CD4-positive, alpha-beta T cell treated with Interleukin-12 subunit alpha and Interleukin-12 subunit beta, for 1 hour (primary cell): ENCODE data around the gene SLC17A5.
"Not testable (repeated sequence)": the region's sequence is repeated elsewhere in the genome, so short reads cannot be mapped to it uniquely, and the experiment has no call there.

Experiments used
- DNase-seq: peaks from one replicate; pipeline ENCODE4 v3.0.0-alpha.2; 2020

SLC17A5 gene

DNA sequence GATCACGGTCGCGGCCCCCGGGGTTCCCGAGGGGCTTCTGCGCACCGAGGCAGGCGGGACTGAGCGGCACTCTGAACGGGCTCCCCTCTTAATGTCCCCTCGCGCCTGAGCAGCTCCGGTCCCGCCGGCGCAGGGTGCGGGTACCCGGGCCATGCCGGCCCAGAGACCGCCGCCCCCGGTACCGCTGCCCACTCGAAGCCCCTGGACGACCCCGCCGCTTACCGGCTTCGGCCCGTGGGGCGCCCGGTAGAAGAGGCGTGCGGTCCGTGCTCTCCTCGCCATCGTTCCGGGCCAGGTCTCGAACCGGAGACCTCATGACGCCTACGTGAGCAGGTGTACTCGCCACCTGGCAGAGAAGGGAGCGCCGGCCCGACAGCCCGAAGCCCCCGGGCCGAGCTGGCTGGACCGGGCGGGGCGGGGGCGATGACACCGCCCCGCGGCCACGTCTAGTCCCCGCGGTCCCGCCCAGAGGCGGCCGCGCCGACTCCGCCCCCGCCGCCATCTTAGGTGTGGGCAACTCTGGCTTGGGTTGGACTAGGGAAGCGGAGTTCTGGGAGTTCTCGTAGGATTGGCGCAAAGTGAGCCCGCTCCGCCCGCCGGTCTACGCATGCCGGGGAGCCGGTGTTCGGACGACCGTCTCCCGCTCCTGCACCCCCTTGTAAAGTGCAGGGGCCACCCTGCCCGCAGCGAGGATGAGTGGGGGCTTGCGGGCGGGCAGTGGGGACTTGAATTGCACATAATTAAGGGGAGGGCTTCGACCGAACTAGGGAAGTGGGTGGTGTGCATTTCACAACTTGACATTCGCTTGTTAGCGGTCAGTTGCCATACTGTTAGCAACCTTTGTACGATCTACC, at the start of gene SLC17A5:
TSS of gene SLC17A5 (minus strand) at position 422 of the 854 bp plus-strand sequence. CDS start at position 316, 106 bp downstream.
- DNase-seq = peak; percentile 91

- no peak for DNase-seq
Measured at GRCh38 chr6:73703466-73703865, 49.7 kb upstream of the SLC17A5 start.

DNA sequence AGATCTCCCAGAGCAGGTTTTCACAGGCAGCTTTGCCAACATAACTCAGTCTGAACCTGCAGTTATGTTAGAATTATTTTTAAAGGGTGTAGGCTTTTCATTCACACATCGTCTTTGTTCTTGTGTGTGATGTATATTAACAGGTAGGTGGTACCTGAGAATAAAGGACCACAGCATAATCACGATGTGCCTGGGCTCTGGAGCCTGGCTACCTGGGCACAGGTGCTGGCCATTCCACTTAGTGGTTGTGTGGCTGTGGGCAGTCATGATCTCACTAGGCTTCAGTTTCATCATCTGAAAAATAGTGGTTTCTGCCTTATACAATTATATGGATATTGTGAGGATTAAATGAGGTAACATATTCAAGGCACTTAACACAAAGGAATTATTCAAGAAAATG, 48.7 kb upstream of the SLC17A5 start:
- DNase-seq = no peak

DNA sequence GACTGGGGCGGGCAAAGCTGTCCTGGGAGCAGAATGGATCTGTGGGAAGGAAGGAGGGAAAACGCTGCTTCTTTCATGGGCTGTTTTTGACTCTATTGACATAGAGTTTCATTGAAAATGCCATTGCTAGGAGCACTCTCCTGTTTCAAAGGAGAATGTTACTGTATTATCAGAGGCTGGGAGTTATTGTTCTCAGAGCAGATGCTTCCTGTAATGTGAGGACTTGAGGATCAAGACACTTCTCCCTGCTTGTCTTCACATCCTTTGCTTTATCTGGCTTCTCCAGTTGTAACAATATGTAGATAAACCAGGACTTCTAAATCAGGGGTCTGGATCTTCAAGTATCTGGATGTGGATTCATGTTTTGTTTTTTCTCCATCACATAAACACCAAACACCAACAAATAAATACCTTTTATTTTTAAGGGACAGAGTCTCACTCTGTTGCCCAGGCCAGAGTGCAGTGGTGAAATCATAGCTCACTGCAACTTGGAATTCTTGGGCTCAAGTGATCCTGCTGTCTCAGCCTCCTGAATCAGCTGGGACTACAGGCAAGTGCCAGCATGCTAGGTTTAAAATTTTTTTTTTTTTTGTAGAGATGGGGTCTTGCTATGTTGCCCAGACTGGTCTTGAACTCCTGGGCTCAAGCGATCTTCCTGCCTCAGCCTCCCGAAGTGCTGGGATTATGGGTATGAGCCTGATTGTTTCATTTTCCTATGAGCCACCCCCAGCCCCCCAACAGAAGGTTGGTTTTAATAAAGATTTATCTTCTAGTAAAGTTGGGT, 46.1 kb upstream of the SLC17A5 start:
- no peak for DNase-seq

DNA sequence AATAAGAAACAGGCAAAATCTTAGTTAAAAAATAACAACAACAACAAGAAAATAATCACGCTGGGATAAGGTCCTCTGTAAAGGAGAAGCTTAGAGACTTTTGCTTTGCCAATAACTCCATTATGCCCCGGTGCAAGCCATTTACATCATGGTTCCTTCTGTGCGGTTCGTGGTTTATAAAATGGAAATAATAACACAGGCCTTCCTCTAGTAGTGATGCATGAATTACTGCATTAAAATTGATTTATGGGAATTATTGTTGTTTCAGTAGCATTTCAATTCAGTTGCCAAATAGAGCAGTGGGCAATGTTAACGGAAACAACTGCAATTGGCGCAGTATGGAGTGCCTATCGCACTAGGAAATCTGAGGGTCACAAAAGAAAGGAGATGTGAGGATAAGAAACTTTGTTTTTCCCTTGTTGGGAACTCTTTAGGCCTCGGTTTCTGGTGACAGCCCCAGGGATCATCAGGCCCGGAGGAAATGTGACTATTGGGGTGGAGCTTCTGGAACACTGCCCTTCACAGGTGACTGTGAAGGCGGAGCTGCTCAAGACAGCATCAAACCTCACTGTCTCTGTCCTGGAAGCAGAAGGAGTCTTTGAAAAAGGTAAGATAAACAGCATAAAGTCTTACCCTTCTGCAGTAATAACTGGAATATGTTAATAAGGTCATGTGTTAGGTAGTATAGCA, 43.3 kb upstream of the SLC17A5 start:
- no peak for DNase-seq

- peak; percentile 36 for DNase-seq
Measured at GRCh38 chr6:73695619-73696421, 42.0 kb upstream of the SLC17A5 start, which contains the start of gene CD109. Gene CD109, plus strand, starts transcription at chr6:73696203. Its CDS starts 13 bp downstream, at chr6:73696216.

- no peak for DNase-seq
Measured at GRCh38 chr6:73694711-73695411, 41.1 kb upstream of the SLC17A5 start.

DNA sequence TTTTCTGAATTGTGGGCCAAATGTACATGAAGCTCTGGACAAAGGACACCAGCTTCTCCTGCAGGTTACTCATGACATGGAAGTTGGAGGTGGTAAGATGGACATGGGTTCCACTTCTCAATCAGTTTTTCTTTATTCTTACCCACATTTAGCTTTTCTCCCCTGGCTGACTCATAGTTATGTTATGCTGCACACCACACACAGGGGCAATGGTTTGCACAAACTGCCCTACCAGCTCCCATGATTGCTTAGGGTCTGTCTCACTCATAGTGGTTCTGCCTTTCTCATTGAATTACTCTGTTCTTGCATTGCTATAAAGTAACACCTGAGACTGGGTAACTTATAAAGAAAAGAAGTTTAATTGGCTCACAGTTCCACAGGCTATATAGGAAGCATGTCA, 37.7 kb upstream of the SLC17A5 start:
- DNase-seq = no peak

GRCh38 chr6:73690056-73690455, 36.3 kb upstream of the SLC17A5 start:
- DNase-seq = no peak

GRCh38 chr6:73688351-73688750, 34.6 kb upstream of the SLC17A5 start:
- DNase-seq = no peak

DNA sequence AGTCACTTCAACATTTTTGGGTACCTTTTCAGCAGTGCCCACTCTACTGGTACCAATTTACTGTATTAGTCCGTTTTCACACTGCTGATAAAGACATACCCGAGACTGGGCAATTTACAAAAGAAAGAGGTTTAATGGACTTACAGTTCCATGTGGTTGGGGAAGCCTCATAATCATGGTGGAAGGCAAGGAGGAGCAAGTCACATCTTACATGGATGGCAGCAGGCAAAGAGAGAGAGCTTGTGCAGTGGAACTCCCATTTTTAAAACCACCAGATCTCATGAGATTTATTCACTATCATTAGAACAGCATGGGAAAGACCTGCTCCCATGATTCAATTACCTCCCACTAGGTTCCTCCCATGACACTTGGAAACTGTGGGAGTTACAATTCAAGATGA, 29.8 kb upstream of the SLC17A5 start:
- DNase-seq = not testable (repeated sequence)

DNA sequence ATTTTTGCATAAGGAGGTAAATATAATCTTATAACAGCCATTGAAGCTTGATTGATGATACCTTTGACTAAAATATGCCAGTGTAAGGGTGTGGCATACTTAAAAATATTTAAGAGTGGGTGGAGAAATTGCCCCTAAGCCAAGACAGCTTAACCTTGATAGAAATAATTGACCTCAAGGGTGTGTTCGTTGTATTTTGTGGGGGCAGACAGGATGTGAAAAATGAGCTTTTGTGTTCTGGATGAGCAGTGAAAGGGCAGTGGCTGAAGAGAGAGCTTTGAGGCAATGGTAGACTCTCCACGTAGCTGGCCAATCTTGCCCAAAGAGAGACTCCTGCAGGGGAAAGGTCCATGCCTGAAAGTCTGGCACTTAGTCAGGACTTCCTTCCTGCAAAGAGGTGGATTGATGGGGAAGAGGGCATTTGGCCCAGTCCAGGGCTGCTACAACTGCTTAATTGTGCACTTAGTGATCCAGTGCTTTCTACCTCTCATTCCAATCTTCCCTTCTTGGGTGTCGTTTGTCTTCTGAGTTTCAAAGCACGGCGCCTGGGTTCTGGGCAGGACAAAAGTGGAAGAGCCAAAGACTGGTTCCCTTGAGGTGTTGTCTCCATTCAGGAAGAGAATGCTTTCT, 26.6 kb upstream of the SLC17A5 start:
- no peak for DNase-seq

GRCh38 chr6:73679846-73680245, 26.1 kb upstream of the SLC17A5 start:
- not testable (repeated sequence) for DNase-seq

GRCh38 chr6:73679009-73679408, 25.2 kb upstream of the SLC17A5 start:
- DNase-seq = no peak

DNA sequence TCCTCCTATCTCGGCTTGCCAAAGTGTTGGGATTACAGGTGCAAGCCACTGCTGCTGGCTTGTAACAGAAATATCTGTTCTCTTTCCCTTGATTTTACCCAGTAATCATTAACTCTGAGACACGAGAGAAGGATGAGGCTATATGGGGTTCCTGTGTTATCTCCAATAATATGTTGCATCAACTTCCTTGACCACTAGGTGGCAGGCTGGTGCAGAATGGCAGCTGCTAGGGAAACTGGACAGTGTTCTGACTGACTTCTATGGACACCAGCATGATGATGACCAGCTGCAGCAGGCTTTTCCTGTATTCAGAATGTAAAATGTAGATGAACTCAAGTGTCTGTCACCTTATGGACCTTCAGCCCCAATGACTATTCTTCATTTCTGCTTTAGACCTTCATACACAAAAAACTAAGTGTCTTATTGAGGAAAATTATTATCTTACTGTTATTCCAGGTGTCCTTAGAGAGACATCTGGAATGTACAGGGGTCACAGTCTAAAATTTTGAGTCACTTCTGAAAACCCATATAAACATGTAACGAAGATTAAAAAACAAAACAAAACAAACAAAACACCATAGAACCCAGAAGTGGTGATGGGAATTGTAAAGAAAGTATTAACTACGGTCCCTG, 21.8 kb upstream of the SLC17A5 start:
- DNase-seq = peak; percentile 71

DNA sequence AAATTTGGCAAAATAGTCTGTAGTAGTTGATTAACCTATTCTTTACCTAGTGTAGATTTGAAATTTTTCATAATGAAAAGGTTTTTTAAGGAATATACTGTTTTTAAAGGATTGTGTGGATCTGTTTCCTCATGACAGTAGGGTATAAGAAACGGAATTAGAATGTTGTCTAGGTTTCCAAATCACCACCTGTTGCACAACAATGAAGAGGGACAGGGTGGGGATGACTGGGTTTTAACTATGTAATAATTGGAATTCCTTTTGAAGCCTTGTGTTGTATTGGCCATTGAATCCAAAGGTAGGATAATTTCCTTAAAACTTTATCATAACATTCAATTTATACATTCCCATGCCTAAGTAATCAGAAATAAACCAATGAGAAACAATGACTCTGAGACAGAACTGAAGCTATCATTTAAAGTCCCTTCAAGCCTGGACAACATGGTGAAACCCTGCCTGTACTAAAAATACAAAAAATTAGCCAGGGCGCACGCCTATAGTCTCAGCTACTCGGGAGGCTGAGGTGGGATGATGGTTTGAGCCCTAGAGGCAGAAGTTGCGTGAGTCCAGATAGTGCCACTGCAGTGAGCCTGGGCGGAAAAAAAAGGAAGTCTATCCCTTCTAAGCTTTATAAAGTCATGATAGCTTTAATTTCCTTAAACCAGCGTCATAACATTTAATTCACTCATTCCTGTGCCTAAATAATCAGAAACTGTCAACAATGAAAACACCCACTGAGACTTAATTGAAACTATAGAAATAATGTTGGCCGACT, 18.3 kb upstream of the SLC17A5 start:
- no peak for DNase-seq

- no peak for DNase-seq
Measured at GRCh38 chr6:73669005-73669404, 15.2 kb upstream of the SLC17A5 start.

GRCh38 chr6:73667798-73668197, 14.0 kb upstream of the SLC17A5 start:
- no peak for DNase-seq

- no peak for DNase-seq
Measured at GRCh38 chr6:73666393-73666792, 12.6 kb upstream of the SLC17A5 start.
